Panc1 (cell line): ENCODE results near the gene CLDN3. TPM values are rescaled to one million over a fixed set of nuclear protein-coding genes. Genes with fewer than 3 reads are reported as not detected.

Experiments
- ATAC-seq: fragments of 200-7000 bp; cut with Tn5 transposase; 2 replicates; pipeline ENCODE4 v1.9.1; 2020; ENCODE audit warnings: mild to moderate bottlenecking, moderate library complexity
- BruUV-seq: library from RNA; stranded (reverse); fragments of 400-500 nt; replicated peaks from 2 replicates; lab custom pipeline; 2021; lab: Mats Ljungman, UMichigan
- CTCF ChIA-PET: fragments of 300-600 bp; sonication (Branson Sonifier 250); formaldehyde crosslinking; loops from one replicate; lab custom pipeline; 2022; ENCODE audit warnings: antibody characterized with exemption; lab: Charles Lee
- POLR2A ChIA-PET: fragments of 300-600 bp; sonication (Branson Sonifier 250); formaldehyde crosslinking; loops from one replicate; lab custom pipeline; 2022; ENCODE audit warnings: antibody characterized with exemption; lab: Charles Lee
- DNase-seq: peaks from one replicate; pipeline ENCODE4 v3.0.0-alpha.2; 2010; ENCODE audit warnings: low read depth, low spot score
- H3K27ac ChIP-seq: 2 replicates; pipeline ENCODE4 v1.5.1; 2011; ENCODE audit warnings: mild to moderate bottlenecking, low read length, inconsistent platforms
- H3K27me3 ChIP-seq: fragments of 200-500 bp; sonication (Bioruptor generic); 2 replicates; pipeline ENCODE4 v1.6.0; 2014; ENCODE audit warnings: low read length, inconsistent platforms; ENCODE audit not compliant: control insufficient read depth, insufficient read depth
- H3K36me3 ChIP-seq: fragments of 200-500 bp; sonication (Bioruptor generic); 2 replicates; pipeline ENCODE4 v1.5.1; 2014; ENCODE audit warnings: inconsistent platforms, mild to moderate bottlenecking, low read length, moderate library complexity; ENCODE audit not compliant: control insufficient read depth, insufficient read depth
- H3K4me1 ChIP-seq: 2 replicates; pipeline ENCODE4 v1.5.1; 2011; ENCODE audit warnings: inconsistent platforms, mild to moderate bottlenecking, low read length, moderate library complexity; ENCODE audit not compliant: control insufficient read depth, insufficient read depth
- H3K4me3 ChIP-seq, 2 experiments: 2 replicates each; pipeline ENCODE4 v1.5.1; 2011 to 2012; ENCODE audit warnings: low read depth in 2 of 2, low read length in 2 of 2, mild to moderate bottlenecking in 2 of 2, inconsistent platforms in 1 of 2, moderate library complexity in 1 of 2
- H3K9me3 ChIP-seq: fragments of 200-500 bp; sonication (Bioruptor generic); 2 replicates; pipeline ENCODE4 v1.5.1; 2014; ENCODE audit warnings: low read depth, mild to moderate bottlenecking, inconsistent platforms, low read length, moderate library complexity; ENCODE audit not compliant: control insufficient read depth, insufficient read depth
- CTCF ChIP-seq: fragments of 450-650 bp; IDR thresholded peaks from 2 replicates; pipeline ENCODE4 v1.5.1; 2017; ENCODE audit warnings: mild to moderate bottlenecking
- POLR2AphosphoS5 ChIP-seq: IDR thresholded peaks from 2 replicates; pipeline ENCODE4 v1.6.1; 2012; ENCODE audit warnings: mild to moderate bottlenecking, low read depth, low read length, moderate library complexity
- SIN3A ChIP-seq: IDR thresholded peaks from 2 replicates; pipeline ENCODE4 v1.6.1; 2012; ENCODE audit warnings: low read depth, mild to moderate bottlenecking, low read length, moderate library complexity, borderline replicate concordance; ENCODE audit not compliant: insufficient read depth
- TCF7L2 ChIP-seq: IDR thresholded peaks from 2 replicates; pipeline ENCODE4 v1.6.1; 2011; ENCODE audit warnings: mild to moderate bottlenecking, low read depth, low read length, inconsistent platforms
- in situ Hi-C: cut with HindIII; loops from 2 replicates; pipeline ENCODE4 v1.10.0; 2016; ENCODE audit warnings: low sequenced_read_pairs, low pct_unique_long_range_greater_than_20kb
- intact Hi-C: fragments of 100-400 bp; cut with micrococcal nuclease; formaldehyde crosslinking; loops from one replicate; pipeline ENCODE4 v1.10.0; 2022; ENCODE audit not compliant: unreplicated experiment
- total RNA-seq: library from RNA; stranded (reverse); gene quantifications from one replicate; pipeline ENCODE4 v1.2.1, GENCODE V29; 2021; ENCODE audit not compliant: unreplicated experiment
- TF ChIP-seq, protein P1 (sequence below), 2 experiments: IDR thresholded peaks; 2 replicates each; pipeline ENCODE4 v1.6.1; 2011 to 2012; ENCODE audit warnings: low read depth in 2 of 2, control low read depth in 1 of 2, low read length in 1 of 2, mild to moderate bottlenecking in 1 of 2, moderate library complexity in 1 of 2; ENCODE audit not compliant: insufficient read depth in 1 of 2

Gene CLDN3
- total RNA-seq, 1 experiment from 2014 or later: 16.8 TPM

DNA sequence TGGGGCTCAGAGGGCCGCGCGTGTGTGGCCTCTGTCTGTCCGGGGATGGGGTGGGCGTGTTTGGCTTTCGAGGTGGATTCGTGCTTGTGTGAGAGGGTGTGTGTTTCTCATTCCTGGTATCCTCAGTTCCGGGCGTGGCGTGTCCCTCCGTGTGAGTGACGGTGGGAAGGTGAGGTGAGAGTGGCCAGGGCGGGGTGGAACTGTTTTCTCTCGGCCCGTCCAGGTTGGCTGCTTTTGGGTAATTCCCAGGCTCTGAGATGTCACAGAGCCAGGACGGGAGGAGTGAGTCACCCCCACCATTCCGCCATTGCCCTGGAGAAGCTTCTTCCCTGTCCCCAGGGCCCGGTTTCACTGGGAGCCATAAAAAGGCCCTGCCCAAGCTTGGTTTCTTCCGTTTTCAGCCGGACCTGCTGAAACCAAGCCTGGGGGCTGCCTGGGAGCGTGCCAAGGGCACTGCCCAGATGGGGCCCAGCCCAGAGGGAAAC is 39.4 kb upstream of the CLDN3 start:
- H3K4me3 ChIP-seq: no peak overlapping the region
- POLR2A ChIA-PET: interaction anchor here (0.6 kb wide), 1 partner anchor 148 kb away, joined by 7 read pairs; no protein-coding TSS in a partner anchor
- intact Hi-C loops: no loop called here
- no peak for TF ChIP-seq POLR2AphosphoS5
- TF ChIP-seq TCF7L2: no peak
- TF ChIP-seq, protein P1, sequence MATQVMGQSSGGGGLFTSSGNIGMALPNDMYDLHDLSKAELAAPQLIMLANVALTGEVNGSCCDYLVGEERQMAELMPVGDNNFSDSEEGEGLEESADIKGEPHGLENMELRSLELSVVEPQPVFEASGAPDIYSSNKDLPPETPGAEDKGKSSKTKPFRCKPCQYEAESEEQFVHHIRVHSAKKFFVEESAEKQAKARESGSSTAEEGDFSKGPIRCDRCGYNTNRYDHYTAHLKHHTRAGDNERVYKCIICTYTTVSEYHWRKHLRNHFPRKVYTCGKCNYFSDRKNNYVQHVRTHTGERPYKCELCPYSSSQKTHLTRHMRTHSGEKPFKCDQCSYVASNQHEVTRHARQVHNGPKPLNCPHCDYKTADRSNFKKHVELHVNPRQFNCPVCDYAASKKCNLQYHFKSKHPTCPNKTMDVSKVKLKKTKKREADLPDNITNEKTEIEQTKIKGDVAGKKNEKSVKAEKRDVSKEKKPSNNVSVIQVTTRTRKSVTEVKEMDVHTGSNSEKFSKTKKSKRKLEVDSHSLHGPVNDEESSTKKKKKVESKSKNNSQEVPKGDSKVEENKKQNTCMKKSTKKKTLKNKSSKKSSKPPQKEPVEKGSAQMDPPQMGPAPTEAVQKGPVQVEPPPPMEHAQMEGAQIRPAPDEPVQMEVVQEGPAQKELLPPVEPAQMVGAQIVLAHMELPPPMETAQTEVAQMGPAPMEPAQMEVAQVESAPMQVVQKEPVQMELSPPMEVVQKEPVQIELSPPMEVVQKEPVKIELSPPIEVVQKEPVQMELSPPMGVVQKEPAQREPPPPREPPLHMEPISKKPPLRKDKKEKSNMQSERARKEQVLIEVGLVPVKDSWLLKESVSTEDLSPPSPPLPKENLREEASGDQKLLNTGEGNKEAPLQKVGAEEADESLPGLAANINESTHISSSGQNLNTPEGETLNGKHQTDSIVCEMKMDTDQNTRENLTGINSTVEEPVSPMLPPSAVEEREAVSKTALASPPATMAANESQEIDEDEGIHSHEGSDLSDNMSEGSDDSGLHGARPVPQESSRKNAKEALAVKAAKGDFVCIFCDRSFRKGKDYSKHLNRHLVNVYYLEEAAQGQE (IDR thresholded peaks at IDR 0.05; ENCODE audit: insufficient read depth in 1 of 2, low read depth in 2 of 2, low read length in 1 of 2): no peak
- no peak for TF ChIP-seq CTCF
- no peak for TF ChIP-seq SIN3A
- H3K27ac ChIP-seq: peak overlapping the region; percentile 39; the same call in 1 of the 2 replicates
- H3K27me3 ChIP-seq: no peaks in the 10 kb centered on the region
- no peak for DNase-seq
- H3K36me3 ChIP-seq: no peaks in the 10 kb centered on the region
- in situ Hi-C loops: no loop called here
- peaks cover 6% of the 10 kb centered on the region; the same call in 1 of the 2 replicates for H3K4me1 ChIP-seq
- no peaks in the 10 kb centered on the region for H3K9me3 ChIP-seq
- BruUV-seq: no TSS peak
- CTCF ChIA-PET: interaction anchor here (0.6 kb wide), 1 partner anchor 190 kb away, joined by 10 read pairs; no protein-coding TSS in a partner anchor
- peak; percentile 56 for ATAC-seq

GRCh38 chr7:73802459-73802858 is 32.4 kb upstream of the CLDN3 start:
- ATAC-seq: no peak
- in situ Hi-C loops (no loop called here), intact Hi-C loops (no loop called here)
- H3K9me3 ChIP-seq: no peaks in the 10 kb centered on the region
- peaks cover 18% of the 10 kb centered on the region for H3K4me1 ChIP-seq
- H3K27ac ChIP-seq: no peak overlapping the region
- H3K36me3 ChIP-seq: no peaks in the 10 kb centered on the region
- BruUV-seq: no TSS peak
- H3K4me3 ChIP-seq: no peak overlapping the region
- no peaks in the 10 kb centered on the region for H3K27me3 ChIP-seq
- POLR2A ChIA-PET: no interaction called here
- CTCF ChIA-PET: no interaction called here
- no peak for DNase-seq
- TF ChIP-seq, protein P1 (IDR thresholded peaks at IDR 0.05; ENCODE audit: insufficient read depth in 1 of 2, low read depth in 2 of 2, low read length in 1 of 2): no peak
- TF ChIP-seq SIN3A (no peak), POLR2AphosphoS5 (no peak), CTCF (no peak), TCF7L2 (no peak)
